ENCODE results near the gene CHST15.

The CHST15 gene, protein sequence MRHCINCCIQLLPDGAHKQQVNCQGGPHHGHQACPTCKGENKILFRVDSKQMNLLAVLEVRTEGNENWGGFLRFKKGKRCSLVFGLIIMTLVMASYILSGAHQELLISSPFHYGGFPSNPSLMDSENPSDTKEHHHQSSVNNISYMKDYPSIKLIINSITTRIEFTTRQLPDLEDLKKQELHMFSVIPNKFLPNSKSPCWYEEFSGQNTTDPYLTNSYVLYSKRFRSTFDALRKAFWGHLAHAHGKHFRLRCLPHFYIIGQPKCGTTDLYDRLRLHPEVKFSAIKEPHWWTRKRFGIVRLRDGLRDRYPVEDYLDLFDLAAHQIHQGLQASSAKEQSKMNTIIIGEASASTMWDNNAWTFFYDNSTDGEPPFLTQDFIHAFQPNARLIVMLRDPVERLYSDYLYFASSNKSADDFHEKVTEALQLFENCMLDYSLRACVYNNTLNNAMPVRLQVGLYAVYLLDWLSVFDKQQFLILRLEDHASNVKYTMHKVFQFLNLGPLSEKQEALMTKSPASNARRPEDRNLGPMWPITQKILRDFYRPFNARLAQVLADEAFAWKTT

DNA sequence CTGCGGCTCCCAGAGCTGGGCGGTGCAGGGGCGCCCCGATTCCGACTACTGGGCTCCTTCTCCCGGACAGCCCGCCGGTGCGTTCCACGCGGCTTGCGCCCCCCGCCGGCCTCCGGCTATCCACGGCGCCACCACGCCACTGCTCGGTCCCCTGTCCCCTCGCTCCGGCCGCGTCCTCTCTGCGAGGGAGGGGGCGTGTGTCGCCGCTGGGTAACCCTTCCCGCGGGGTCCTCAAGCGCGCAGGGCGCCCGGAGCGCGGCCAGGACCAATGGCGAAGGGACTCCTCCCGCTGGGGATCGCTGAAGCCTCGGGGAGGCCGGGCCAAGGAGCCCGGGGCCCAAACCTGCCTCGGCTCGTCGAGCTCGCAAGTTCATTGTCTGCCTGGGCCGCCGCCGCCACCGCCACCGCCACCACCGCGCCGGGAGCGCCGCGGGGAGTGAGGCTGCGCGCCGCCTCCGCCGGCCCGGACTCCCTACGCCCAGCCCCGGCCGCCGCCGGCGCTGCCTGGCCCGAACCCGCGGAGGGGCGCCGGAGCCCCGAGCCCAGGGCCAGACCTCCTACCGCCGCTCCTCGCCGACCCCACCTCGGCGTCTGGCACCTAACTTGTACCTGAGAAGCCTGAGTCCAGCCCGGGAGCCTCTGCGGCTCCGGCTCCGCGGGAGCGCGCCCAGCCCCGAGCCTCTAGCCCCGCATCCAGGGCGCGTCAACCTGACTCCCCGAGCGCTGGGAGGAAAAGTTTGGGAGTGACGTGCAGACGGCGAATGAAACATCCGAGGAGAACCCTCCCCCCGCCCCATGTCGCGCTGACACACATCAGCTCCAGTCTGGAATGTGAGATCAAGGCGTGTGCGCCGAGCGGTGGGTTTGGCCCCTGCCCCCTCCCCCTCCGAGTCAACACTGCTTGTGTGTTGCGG is at the start of gene CHST15:
Gene CHST15, minus strand, starts transcription at position 739 of the 914 bp plus-strand sequence. CDS start 47,386 bp downstream, outside the sequence.
- no peak for DNase-seq

DNA sequence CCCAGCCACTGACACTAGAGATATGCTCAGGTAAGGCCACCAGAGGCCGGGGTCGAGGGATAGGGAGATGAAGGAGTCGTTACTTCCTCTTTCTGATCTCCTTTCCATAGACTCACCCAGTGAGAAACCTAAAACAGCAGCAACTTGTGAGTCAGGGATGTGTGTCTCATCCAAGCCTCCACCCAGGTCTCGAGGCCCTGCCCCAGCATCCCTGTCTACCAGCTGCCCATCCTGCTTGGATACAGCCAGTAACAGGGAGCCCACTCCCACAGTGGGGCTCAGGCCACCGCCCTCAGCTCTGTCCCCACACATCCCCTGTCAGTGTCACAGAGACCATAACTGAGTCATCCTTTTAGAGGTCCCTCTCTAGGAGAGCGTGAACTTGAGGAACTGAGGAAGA is 49.6 kb upstream of the CHST15 start:
- DNase-seq = no peak

DNA sequence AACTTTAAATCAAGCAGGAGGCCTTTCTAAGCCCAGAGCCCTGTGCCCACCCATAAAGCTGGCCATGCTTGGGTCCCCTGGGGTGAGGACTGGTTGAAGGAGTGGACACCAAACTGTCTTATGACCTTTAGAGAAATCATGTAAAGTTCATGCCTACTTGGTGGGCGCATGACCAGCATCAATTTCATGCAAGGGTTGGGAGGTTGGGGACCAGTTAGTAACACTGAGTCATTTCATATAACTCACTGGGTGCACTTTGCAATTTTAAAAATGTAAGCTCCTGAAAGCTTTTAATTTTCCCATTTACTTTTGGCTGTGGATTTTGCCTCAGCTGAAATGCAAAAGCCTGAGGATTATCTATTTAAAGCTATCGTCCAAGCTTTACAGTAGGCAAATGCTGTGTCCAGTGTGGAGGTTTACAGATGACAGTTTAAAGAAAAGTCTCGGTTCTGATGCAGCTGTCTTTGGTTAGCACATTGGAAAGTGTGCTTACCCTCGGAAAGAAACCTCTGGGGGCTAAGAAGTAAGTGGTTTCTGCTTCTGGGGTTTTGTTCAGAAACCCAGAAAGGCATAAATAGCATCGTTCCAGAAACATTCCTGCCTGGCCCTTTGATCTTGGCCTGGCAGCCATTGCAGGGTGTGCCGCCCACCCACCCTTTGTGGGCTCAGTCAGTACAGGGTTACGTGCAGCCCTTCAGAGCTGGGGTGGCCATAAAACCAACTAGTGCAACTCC is 48.8 kb upstream of the CHST15 start:
- DNase-seq = no peak

DNA sequence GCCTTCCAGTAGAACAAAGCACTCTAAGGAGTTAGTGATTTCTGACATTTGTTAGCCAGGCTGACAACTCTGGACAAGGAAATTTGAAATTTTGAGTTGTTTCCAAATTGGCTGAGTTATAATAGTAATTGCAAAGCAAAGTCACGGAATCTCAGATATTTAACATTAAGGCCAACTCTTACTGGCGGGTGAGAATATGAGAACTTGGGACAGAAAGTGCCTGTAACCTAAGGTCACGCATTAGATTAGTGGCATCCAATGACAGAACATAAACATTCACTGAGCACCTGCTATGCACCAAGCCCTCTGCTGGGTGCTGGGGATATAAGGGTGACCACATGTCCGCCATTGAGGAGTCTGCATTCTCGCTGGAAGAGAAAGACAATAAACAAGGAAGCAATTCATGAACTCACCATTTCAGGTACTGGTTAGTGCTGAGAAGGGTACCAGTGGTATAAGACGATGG is 45.5 kb upstream of the CHST15 start:
- DNase-seq = no peak

DNA sequence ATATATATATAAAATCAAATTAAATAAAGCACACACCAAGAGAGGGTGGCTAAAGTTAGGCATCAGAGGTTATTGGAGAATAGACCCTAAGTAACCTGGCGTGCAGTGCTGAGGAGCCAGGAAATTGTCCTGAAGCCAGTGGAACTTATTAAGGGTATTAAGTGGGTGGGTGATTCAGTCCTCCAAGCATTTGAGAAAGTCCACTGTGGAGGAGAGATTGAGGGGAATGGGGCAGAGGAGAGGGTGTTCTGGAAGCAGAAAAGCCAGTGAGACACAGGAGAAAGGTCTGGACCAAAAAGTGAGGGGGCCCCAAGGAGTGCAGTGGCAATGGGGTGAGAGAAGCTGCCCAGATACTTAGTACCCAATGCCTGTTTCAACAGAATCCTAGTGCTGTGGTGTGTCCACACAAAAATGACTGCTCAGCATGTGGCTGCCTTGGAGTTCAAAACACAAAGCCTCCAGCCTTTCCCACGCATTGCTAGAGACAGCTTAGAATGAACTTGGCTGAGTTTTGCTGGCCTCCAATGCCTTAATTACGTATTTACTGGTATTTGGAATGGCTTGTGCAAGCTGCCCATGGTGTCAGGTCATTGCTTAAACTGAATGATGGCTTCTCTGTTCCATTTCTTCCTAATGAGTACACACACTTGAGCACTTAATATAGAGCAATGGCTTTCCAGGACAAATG is 44.9 kb upstream of the CHST15 start:
- no peak for DNase-seq

DNA sequence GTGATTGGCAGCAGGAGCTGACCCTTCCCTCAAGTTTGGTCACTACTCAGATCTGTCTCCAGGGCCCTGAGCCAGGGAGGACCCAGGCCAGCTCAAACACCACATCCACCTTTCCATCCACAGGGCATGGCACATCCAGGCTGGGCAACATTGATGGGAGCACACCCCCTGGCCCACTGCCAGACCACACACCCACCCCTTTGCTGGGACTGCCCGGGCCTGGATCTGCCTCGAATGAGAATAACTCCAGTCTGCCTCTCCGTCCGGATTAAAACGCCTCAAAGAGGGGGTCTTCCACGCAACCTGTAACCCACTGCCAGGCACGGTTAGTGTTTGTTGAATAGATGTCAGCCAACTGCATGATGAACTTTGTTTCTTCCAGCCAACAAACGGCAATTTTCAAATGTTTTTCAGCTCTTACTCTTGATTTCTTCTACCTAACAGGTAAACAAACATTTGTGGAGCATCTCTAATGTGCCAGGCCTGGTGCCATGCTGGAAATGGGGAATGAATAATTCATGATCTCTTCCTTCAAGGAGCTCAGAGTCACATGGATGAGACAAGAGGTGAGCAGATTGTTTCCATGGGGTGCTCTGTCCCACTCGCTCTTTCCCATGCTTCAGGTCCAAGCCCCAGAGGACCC is 41.0 kb upstream of the CHST15 start:
- no peak for DNase-seq

DNA sequence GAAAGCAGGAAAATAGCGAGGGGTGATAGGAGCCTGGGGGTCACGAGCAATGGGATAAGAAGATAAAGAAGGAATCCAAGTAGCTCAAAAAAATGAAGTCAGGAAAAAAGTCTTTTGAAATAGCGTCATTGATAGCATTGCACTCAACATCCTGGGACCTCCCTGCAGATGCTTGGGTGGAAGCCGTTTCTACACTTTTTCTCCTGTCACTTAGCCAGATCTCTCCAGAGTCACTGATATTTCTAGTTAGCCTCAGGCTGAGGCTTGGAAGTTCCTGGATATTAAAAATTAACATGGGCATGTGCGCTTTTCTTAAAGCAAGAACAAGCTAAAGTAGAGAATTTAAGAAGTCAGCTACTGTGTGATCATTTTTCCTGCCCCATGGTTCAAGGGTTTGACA is 39.5 kb upstream of the CHST15 start:
- no peak for DNase-seq

DNA sequence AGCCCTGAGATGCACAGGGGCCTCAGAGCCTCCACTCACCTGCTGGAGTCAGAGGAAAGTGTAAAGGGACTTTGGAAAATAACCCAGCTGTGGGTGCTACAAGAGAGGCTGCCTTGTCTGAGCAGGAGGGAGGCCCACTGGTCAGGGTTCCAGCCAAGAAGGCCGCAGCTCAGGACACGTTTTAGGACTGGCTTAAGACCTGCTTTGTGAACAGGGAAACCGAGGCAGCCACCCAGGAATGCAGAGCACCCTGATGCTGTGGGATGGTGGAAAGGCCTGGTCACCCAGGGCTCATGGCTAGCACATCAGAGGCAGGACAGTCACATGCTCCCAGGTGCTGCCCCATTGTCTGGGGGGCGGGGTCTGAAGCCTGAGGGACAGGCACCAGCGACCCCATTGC is 38.9 kb upstream of the CHST15 start:
- DNase-seq = no peak

DNA sequence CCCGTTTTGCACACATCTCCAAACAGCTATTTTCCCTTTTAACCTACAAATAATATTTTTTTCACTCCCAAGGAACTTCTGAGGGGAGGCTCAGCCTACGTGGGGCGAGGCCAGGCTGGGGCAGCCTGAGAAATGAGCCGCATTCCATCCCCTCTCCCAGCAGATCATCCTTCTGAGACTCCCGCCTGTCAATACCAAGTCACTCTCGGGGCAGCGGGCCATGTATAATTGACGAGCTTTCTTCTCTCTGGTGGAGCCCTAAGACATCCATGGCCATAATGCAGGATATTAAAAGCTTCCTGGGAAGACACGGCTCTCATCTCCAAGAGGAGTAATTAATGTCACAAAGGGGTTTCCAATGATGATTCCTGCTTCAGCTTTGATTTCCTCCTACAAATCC is 37.8 kb upstream of the CHST15 start:
- no peak for DNase-seq

DNA sequence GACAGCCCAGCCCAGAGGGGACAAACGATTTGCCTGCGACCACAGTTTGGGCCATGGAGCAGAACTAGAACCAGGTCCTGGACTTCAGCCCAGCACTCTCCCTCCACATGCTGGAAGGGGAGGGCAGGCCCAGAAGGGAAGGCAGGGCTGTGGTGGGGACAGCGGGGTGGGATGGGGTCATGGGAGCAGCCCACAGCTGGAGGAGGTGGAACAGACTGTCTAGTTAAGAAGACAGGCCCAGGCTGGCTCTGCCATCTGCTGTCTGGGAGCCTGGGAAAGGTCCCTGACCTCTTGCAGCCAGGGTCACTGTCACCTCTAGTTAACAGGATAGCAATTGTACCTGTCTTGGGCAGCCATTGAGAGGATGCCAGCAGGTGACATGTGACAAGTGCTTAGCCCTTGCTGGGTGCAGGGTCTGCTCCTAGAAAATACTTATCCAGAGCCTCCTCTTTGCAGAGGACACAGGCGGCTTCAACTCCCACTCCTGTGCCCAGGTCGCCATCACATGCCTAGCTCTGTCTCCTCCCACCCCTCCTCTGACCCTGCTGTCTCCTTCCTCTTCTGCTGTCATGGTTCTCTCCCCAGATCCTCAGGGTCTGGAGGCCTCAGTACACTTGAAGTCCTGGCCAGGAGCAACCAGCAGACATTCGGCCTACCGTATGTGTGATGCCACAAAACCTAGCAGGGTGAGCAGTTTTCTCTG is 37.0 kb upstream of the CHST15 start:
- no peak for DNase-seq

DNA sequence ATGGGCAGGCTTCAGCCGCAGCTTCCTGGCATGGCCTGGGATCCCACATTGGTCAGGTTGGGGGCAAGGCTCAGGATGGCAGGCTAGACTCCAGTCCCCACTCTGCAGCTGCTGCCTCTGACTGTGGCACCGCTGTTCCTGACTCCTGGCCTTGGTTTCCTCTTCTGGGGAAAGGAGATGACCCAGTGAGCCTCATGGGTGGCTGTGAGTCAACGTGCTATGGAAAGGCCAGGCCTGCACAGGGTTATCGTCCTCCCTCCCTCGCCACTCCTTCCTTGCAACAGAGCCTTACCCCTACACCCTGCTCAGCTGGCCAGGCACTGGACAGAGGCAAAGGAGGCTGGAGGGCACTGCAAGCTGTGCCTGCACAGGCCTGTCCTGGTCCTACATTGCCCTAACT is 36.1 kb upstream of the CHST15 start:
- no peak for DNase-seq

DNA sequence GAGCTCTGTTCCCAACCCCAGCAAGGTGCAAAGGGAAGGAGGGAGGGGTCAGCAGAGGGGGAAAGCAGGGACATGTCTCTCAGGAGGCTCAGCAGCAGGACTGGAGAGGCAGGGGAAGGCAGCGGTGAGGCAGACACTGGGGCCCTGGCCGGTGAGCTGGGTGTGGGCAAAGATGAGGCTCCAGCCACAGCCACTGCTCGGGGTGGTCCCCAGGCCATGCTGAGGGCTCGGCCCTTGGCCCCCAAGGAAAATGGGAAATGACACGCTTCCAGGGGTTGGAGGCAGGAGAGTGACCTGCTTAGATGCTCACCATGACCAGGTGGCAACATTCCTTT is 35.4 kb upstream of the CHST15 start:
- DNase-seq = no peak

DNA sequence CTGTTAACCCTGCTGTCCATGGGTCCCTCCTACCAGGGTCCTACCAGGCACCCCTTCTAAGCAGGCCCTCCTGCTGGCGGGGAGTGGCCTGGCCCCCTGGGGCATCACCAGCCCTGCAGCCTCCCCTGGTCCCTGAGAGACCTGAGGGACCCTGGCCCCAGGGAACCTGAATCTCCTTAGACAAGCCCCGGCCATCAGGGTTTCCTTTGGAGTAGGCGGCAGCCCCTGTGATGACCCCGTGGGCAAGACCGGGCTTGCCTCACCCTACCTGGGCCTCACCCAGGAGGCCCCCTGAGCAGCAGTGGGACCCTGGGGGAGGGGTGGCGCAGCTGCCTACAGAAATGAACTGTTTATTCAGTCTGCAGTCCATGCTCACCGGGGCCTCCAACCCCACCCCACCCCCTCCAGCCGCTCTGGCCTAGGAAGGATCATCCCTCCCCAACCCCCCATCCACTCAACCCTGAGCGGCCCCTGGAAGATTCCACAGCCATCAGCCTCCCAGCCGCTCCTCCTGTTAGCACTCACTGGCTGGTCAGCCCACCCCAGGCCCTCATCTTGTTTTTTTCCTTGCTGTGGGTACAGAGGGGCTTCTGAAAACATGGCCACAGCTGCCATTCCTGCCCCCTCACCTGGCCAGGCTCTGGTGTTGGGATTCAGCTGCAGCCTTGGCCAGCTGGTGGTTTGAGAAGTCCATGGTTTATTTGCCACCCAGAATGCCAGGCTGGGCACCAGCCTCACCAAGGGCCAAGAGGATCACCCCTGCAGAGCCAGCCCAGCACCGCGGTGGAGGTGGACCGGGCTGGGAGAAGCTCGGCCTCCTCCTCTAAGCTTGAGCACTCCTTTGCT is 34.8 kb upstream of the CHST15 start:
- no peak for DNase-seq

DNA sequence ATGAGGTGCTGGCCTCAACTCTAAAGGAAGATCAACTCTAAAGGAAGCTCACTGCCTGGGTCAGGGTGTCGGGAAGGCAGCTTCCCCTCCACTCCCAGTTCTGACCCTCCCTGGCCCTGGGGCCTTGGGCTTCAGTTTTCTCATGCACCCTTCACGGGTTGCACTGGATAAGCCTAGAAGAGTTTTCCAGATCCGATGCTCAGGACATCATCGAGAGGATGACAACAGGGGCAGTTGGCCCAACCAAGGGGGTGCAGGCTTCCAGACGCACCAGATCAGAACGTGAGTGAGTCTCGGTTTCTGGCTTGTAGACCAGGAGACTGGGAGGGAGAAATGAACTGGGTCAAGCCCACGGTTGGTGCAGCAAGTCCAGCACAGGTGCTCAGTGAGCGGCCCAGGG is 34.2 kb upstream of the CHST15 start:
- DNase-seq = no peak

DNA sequence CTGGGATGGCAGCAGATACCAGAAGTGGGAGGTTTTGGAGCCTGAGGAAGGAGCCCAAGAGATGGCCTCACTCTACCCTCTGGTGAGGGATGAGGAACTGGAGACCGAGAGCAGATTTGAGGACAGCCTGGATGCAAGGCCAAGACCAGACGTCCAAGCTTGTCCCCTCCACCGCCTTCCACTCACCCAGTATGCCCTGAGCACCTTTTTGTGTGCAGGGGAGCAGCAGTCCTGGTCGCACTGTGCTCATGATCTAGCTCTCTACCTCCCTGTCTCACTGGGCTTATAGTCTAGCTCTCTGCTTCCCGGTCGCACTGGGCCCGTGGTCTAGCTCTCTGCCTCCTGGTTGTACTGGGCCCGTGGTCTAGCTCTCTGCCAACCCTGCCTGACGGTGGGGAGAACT is 33.6 kb upstream of the CHST15 start:
- no peak for DNase-seq

DNA sequence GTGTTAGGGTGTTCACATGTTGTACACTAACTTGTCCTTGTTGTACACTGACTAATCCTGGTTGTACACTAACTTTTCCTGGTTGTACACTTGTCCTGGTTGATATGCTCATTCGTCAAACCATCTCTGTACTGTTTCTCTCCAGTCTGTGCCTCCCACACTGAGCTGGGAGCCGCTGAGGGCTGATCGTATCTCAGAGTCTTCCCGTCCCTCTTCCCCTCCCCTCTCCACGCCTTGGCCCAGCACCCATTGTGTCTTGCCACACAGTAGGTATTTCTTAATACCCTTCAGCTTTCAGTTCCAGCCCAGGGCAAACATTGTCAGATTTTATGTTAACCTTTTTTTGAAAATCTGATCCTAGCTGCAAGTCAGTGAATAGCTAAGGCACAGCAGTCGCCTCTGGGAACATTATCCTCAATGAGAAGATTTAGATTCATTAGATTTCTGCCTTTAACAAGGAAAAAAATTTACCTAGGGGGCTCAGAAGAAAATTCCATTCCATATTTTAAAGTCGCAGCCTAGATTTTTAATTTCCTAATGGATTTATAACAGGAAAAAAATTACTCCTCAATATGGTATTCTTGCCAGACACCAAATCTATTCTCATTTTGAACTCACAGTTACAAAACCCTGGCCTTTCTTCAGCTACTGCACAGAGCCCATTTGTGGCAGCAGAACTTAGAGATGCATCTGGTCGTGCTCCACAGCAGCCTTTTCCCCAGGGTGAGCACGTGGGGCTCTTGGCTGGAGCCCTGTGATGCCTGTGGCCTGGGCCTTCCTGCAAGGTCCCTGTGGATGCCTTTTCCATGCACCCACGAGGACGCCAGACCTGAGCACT is 33.0 kb upstream of the CHST15 start:
- DNase-seq = no peak

DNA sequence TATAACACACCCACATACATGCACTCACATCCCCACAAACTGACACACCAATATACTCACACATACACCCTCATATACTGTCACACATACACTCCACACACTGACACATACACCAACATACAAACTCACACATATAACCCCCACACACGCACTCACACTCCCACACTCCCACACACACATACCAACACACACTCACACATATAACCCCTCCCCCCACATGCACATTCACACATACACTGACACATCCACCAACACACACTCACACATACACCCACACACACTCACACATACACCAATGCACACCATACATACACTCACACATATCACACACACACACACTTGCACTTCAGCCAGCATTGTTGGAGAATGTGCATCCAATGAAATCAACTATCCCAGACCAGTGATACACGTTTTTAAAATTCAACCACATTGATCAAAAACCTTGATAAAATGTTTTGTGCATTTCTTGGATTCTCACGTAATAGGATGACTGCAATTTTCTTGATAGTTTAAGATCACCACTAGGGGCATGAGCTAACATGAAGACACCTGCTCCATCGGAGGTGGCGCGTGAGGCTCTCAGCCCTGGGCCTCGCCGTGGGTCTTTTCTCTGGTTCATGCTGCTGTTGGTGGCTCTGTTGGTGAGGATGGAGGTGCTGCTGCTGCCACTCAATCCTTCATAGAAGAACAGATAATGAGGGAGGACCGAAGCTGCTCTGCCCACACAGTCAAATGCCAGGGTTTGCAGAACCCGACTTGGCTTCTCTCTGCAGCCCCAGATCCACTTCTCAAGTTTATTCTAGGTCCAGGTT is 32.1 kb upstream of the CHST15 start:
- no peak for DNase-seq

DNA sequence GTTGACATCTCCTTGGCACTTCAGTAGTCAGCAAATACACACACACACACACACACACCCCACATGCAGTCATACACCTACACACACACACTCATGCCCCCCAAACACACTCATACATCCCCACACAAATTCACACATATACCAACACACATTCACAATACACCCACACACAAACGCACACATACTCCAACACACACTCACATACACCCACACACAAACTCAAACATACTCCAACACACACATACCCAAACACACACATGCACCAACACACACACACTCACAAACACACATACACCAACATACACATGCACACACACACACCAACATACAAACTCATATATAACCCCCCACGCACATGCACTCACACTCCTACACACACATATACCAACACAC is 31.4 kb upstream of the CHST15 start:
- no peak for DNase-seq
